NCI-H128 (cell line): ENCODE data around the gene HOXA10.

ENCODE experiments used
- DNase-seq: peaks from one replicate; lab custom pipeline; 2025; ENCODE audit not compliant: unreplicated experiment; lab: John Stamatoyannopoulos, UW

HOXA10 gene

GRCh38 chr7:27132978-27133377, 41.1 kb downstream of the HOXA10 start:
- DNase-seq, result no peak

DNA sequence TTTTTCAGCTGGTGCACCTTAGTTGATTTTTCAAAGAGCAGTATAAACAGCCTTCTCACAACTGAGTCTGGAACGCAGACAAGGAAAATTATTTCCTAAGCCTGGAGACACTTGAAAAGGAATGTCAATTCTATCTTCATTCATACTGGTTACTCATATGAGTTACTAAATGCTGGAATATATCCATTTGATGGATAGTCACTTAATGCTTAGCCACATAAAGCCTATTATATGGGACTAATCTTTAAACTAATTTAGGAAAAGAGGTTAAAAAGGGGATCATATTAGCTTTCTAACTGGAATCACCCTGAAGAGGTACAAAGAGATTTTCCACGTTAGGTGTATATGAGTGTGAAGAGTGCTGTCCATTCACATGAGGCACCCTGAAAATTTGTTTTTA, 41.9 kb downstream of the HOXA10 start:
- no peak for DNase-seq

DNA sequence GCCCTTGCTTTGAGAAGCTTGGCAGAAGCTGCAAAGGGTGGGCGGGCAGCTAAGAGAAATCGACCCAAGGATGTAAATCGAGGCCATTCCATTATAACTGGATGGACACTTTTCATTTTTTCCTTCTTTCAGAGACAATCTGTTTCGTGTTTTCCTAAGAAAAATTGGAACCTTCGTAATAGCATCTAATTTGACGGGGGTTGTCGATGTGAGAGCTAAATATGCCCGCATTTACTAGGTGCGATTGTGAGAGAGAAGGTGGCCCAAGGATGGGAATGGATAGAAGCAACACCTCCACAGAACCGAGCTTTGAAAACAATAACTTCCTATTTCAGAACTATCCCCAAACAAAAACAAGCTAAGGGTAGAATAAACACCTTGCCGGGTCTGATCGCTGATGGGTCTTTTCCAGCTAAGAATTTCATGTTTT, 42.7 kb downstream of the HOXA10 start:
- DNase-seq, result no peak

- peak; percentile 77 for DNase-seq
These were observed 43.4 kb downstream of the HOXA10 start, which contains the start of gene HOXA4 for GRCh38 chr7:27130540-27131389. Gene HOXA4, minus strand, starts transcription at chr7:27130757. Its CDS starts 24 bp downstream, at chr7:27130733.

GRCh38 chr7:27129729-27130539, 44.2 kb downstream of the HOXA10 start:
- DNase-seq, result no peak

- no peak for DNase-seq
These were observed 45.1 kb downstream of the HOXA10 start for GRCh38 chr7:27128776-27129728.

- DNase-seq, result no peak
These were observed 46.1 kb downstream of the HOXA10 start for GRCh38 chr7:27128034-27128433.

- no peak for DNase-seq
These were observed 47.4 kb downstream of the HOXA10 start for GRCh38 chr7:27126596-27127327.

DNA sequence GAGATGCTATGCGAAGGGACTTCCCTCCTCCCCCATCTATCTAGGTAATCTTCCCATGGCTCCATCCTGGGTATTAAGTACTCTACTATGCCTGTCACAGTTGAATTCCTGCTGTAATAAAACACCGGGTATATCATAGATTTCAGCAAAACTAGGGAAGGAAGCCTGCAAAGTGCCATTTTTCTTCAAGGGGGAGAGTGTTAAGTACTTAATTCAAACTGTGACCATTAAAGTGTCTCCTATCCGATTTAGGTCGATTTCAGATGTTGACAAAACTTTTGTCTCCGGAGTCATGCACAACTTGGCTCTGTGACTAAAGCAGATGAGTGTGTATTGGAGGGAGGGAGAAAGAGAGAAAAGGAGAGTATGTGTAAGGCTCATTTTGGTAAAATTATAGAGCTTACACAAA, 48.1 kb downstream of the HOXA10 start:
- no peak for DNase-seq

GRCh38 chr7:27124902-27125689, 49.0 kb downstream of the HOXA10 start:
- DNase-seq, result no peak

GRCh38 chr7:27124096-27124901, 49.8 kb downstream of the HOXA10 start:
- no peak for DNase-seq

- DNase-seq, result no peak
These were observed 50.6 kb downstream of the HOXA10 start for GRCh38 chr7:27123477-27124053.

DNA sequence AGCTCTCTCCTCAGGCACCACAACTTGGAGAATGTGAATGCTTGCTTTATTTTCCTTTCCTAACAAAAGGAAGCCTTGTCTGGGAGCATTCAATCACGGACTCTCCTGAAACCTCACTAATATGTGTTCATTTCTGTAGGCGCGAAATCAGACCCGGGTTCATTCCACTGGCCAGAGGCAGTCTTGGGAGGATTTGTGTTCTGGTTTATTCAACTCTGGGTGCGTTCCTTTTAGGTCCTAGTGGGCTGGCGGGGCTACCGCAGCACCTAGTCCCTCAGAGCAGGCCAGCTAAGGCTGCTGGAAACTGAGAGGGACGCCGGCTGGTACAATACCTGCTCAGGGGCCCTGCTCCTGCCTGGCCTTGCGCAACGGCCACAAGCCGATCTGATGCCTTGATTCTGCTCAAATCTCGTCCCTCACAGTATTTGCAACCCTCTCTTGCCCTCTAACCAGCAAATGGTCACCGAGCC, 51.1 kb downstream of the HOXA10 start:
- DNase-seq, result no peak

GRCh38 chr7:27122077-27122910, 51.8 kb downstream of the HOXA10 start:
- DNase-seq, result no peak

DNA sequence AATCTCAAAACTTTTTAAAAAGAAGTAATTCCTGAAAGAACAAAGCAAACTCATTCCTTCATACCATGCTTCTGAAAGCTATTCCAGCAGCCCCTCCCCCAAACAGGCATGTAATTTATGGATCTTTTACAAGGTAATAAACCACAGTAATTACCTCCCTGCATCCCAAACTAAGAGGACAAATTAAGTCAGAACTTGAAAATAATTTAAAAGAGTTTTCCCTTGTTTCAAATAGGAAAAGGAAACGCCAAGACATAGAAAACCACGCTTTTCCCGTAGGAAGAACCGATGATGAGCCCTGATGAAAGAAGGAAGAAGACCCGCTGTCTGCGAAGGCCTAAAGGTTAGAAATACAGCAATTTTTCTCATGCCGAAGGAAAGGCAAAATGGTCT, 52.4 kb downstream of the HOXA10 start:
- no peak for DNase-seq
